Measurements from ENCODE around the gene APOD.

DNA sequence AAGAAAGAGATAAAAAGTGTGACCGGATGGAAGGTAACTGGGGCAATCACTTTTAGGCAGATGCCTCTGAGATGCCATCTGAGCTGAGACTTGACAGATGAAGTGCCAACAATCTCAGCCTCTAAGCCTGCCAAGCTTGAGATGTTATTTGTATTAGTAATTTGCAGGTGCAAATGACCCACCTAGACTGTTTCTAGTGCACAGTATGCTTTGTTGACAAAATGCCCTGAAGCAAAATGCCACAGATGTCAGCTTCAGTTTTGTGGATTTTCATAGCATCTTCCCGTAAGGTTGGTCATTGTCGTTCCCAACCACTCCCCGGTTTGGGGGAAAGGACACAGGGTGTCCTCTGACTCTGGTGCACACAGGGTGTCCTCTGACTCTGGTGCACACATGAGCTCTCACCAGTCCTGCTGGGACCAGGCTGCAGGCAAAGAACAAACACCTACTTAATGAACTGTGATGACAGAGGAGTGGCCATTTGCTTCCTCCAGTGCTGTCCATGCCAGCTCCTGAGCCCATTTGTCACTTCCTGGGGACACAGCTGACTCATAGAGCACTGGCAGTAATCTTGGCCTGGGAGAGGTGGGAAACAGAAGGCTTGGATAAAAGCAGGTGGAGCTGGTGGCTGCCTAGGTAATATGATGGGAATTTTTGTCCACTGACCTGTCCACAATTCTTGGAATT is 23.9 kb downstream of the APOD start:
- TF ChIP-seq RAD21 (IDR thresholded peaks at IDR 0.05; ENCODE audit: low read length) (no peak), CTCF (conservative IDR thresholded peaks at IDR 0.05; ENCODE audit: low read depth, low read length) (no peak), MAZ (IDR thresholded peaks at IDR 0.05; ENCODE audit: borderline replicate concordance, low read depth, low read length) (no peak), POLR2A (IDR thresholded peaks at IDR 0.05; ENCODE audit: low read depth, low read length) (no peak)

All from IMR-90 (cell line).